A673 (cell line): ENCODE data around the gene PARP15. TPM values are rescaled to one million over a fixed set of nuclear protein-coding genes. Genes with fewer than 3 reads are reported as not detected.

Experiments used
- BruUV-seq: library from RNA; stranded (reverse); fragments of 400-500 nt; replicated peaks from 2 replicates; lab custom pipeline; 2021; lab: Mats Ljungman, UMichigan
- CTCF ChIA-PET: fragments of 300-600 bp; sonication (Branson Sonifier 250); formaldehyde crosslinking; loops from one replicate; lab custom pipeline; 2022; ENCODE audit warnings: antibody characterized with exemption; lab: Charles Lee
- POLR2A ChIA-PET: fragments of 300-600 bp; sonication (Branson Sonifier 250); formaldehyde crosslinking; loops from one replicate; lab custom pipeline; 2022; ENCODE audit warnings: antibody characterized with exemption; ENCODE audit not compliant: low non-redundant PET; lab: Charles Lee
- DNase-seq: peaks from one replicate; pipeline ENCODE4 v3.0.0-alpha.2; 2015; ENCODE audit warnings: low spot score
- H3K27ac ChIP-seq: fragments of 200-600 bp; sonication (generic); 2 replicates; pipeline ENCODE4 v1.5.1; 2016; ENCODE audit warnings: mixed run types, low read depth, mild to moderate bottlenecking, mixed read lengths, antibody characterized with exemption, low read length; ENCODE audit not compliant: poor library complexity, severe bottlenecking
- H3K27me3 ChIP-seq: fragments of 200-600 bp; sonication (generic); replicated peaks from 2 replicates; pipeline ENCODE4 v1.6.1; 2017; ENCODE audit warnings: mixed run types, low read depth, mild to moderate bottlenecking, mixed read lengths, antibody characterized with exemption, low read length; ENCODE audit not compliant: insufficient read depth, poor library complexity
- H3K36me3 ChIP-seq: fragments of 200-600 bp; sonication (generic); 2 replicates; pipeline ENCODE4 v1.6.1; 2016; ENCODE audit warnings: mixed run types, mild to moderate bottlenecking, mixed read lengths, antibody characterized with exemption, low read length; ENCODE audit not compliant: insufficient read depth, poor library complexity, severe bottlenecking
- H3K4me1 ChIP-seq: fragments of 200-600 bp; sonication (generic); 2 replicates; pipeline ENCODE4 v1.6.1; 2017; ENCODE audit warnings: mixed run types, mild to moderate bottlenecking, mixed read lengths, antibody characterized with exemption, low read length; ENCODE audit not compliant: insufficient read depth, poor library complexity, severe bottlenecking
- H3K4me3 ChIP-seq: fragments of 200-600 bp; sonication (generic); 2 replicates; pipeline ENCODE4 v1.5.1; 2016; ENCODE audit warnings: low read depth, mixed run types, mild to moderate bottlenecking, mixed read lengths, low read length; ENCODE audit not compliant: poor library complexity, severe bottlenecking
- H3K9me3 ChIP-seq: fragments of 200-600 bp; sonication (generic); 2 replicates; pipeline ENCODE4 v1.6.1; 2016; ENCODE audit warnings: mixed run types, low read depth, mild to moderate bottlenecking, mixed read lengths, antibody characterized with exemption, low read length; ENCODE audit not compliant: poor library complexity, severe bottlenecking
- CTCF ChIP-seq: fragments of 300-800, 200-600 bp; sonication (generic); conservative IDR thresholded peaks from 2 replicates; pipeline ENCODE4 v1.5.1; 2017; ENCODE audit warnings: low read depth, mild to moderate bottlenecking, antibody characterized with exemption, low read length, moderate library complexity, mixed read lengths
- EZH2 ChIP-seq: fragments of 200-600 bp; sonication (generic); IDR thresholded peaks from 2 replicates; pipeline ENCODE4 v1.6.1; 2017; ENCODE audit warnings: borderline replicate concordance, low read depth, mild to moderate bottlenecking, mixed read lengths, antibody characterized with exemption, low read length; ENCODE audit not compliant: poor library complexity, severe bottlenecking
- intact Hi-C: fragments of 100-400 bp; cut with micrococcal nuclease; formaldehyde crosslinking; loops from one replicate; pipeline ENCODE4 v1.10.0; 2022; ENCODE audit not compliant: unreplicated experiment
- total RNA-seq: library from RNA; stranded (reverse); gene quantifications from 2 replicates; pipeline ENCODE4 v1.2.3, GENCODE V29; 2021

PARP15 gene
- total RNA-seq, 1 experiment from 2014 or later = not detected

GRCh38 chr3:122671553-122671952, 94.1 kb downstream of the PARP15 start:
- H3K9me3 ChIP-seq = no peaks in the 10 kb centered on the region
- intact Hi-C loops = no loop called here
- H3K36me3 ChIP-seq = no peaks in the 10 kb centered on the region
- H3K27ac ChIP-seq = no peak overlapping the region
- POLR2A ChIA-PET = no interaction called here
- CTCF ChIA-PET = no interaction called here
- peaks cover 3% of the 10 kb centered on the region for H3K4me1 ChIP-seq
- TF ChIP-seq CTCF (no peak), EZH2 (no peak)
- BruUV-seq = no TSS peak
- no peak overlapping the region for H3K4me3 ChIP-seq
- no peak for DNase-seq
- no peaks in the 10 kb centered on the region for H3K27me3 ChIP-seq

GRCh38 chr3:122674339-122674738, 96.9 kb downstream of the PARP15 start:
- no peak overlapping the region for H3K27ac ChIP-seq
- DNase-seq = no peak
- no peaks in the 10 kb centered on the region for H3K27me3 ChIP-seq
- H3K4me3 ChIP-seq = no peak overlapping the region
- ChIA-PET POLR2A (interaction anchor here (0.5 kb wide), 1 partner anchor 167 kb away, joined by 6 read pairs; no protein-coding TSS in a partner anchor), CTCF (no interaction called here)
- no peaks in the 10 kb centered on the region for H3K9me3 ChIP-seq
- intact Hi-C loops = no loop called here
- peaks cover 9% of the 10 kb centered on the region for H3K4me1 ChIP-seq
- TF ChIP-seq CTCF = no peak
- TF ChIP-seq EZH2 = no peak
- BruUV-seq = no TSS peak
- no peaks in the 10 kb centered on the region for H3K36me3 ChIP-seq

GRCh38 chr3:122676759-122677158, 99.3 kb downstream of the PARP15 start:
- no peak for DNase-seq
- no peak for TF ChIP-seq EZH2
- TF ChIP-seq CTCF = no peak
- ChIA-PET POLR2A (no interaction called here), CTCF (no interaction called here)
- no peaks in the 10 kb centered on the region for H3K36me3 ChIP-seq
- H3K9me3 ChIP-seq = no peaks in the 10 kb centered on the region
- no peak overlapping the region for H3K4me3 ChIP-seq
- peaks cover 12% of the 10 kb centered on the region for H3K4me1 ChIP-seq
- intact Hi-C loops = no loop called here
- no TSS peak for BruUV-seq
- H3K27me3 ChIP-seq = no peaks in the 10 kb centered on the region
- no peak overlapping the region for H3K27ac ChIP-seq
